Progenitor cell of endocrine pancreas (in vitro differentiated cells): Measurements from ENCODE around the gene KLHL22. TPM values are rescaled to one million over a fixed set of nuclear protein-coding genes. Genes with fewer than 3 reads are reported as not detected.
"Not testable (repeated sequence)": the region's sequence is repeated elsewhere in the genome, so short reads cannot be mapped to it uniquely, and the experiment has no call there.

Source experiments
- DNase-seq: peaks from one replicate; pipeline ENCODE4 v3.0.0; 2021; ENCODE audit warnings: low spot score; ENCODE audit not compliant: unreplicated experiment
- H3K27ac Mint-ChIP-seq: 2 replicates; pipeline ENCODE4 v1.8.0; 2021; ENCODE audit warnings: mild to moderate bottlenecking, moderate library complexity, mixed read lengths
- H3K27me3 Mint-ChIP-seq: 2 replicates; pipeline ENCODE4 v1.8.0; 2021; ENCODE audit warnings: mixed read lengths
- H3K36me3 Mint-ChIP-seq: 2 replicates; pipeline ENCODE4 v1.8.0; 2022; ENCODE audit warnings: mixed read lengths; ENCODE audit not compliant: insufficient read depth
- H3K4me1 Mint-ChIP-seq: 2 replicates; pipeline ENCODE4 v1.8.0; 2021; ENCODE audit warnings: low read depth, mixed read lengths
- H3K4me3 Mint-ChIP-seq: 2 replicates; pipeline ENCODE4 v1.8.0; 2021; ENCODE audit warnings: low read depth, mild to moderate bottlenecking, moderate library complexity, mixed read lengths
- H3K9me3 Mint-ChIP-seq: 2 replicates; pipeline ENCODE4 v1.8.0; 2021; ENCODE audit warnings: low read depth, mixed read lengths
- CTCF ChIP-seq: fragments of 200-600 bp; sonication (generic); IDR thresholded peaks from one replicate; pipeline ENCODE4 v1.5.0; 2021; ENCODE audit warnings: antibody characterized with exemption, mild to moderate bottlenecking; ENCODE audit not compliant: unreplicated experiment
- total RNA-seq: library from RNA; stranded (reverse); gene quantifications from 2 replicates; pipeline ENCODE4 v1.2.1, GENCODE V29; 2021

KLHL22 gene
- total RNA-seq, 1 donor from 2014 or later: 47.3 TPM

GRCh38 chr22:20456064-20456721, 39.4 kb downstream of the KLHL22 start:
- DNase-seq: peak; percentile 66
- no peaks in the 10 kb centered on the region for H3K9me3 Mint-ChIP-seq
- peak; percentile 91 for TF ChIP-seq CTCF
- peaks cover 11% of the 10 kb centered on the region for H3K36me3 Mint-ChIP-seq
- peaks cover 5% of the 10 kb centered on the region for H3K4me1 Mint-ChIP-seq
- H3K27me3 Mint-ChIP-seq: no peaks in the 10 kb centered on the region
- peak overlapping the region; percentile 71 for H3K27ac Mint-ChIP-seq
- no peak overlapping the region for H3K4me3 Mint-ChIP-seq

- Mint-ChIP-seq H3K27me3 (no peaks in the 10 kb centered on the region), H3K4me3 (no peak overlapping the region), H3K9me3 (no peaks in the 10 kb centered on the region), H3K36me3 (peaks cover 12% of the 10 kb centered on the region), H3K4me1 (peaks cover 5% of the 10 kb centered on the region), H3K27ac (no peak overlapping the region)
- no peak for DNase-seq
- TF ChIP-seq CTCF: no peak
Measured at GRCh38 chr22:20455709-20456063, 39.9 kb downstream of the KLHL22 start.

- Mint-ChIP-seq H3K27ac (no peak overlapping the region), H3K9me3 (no peaks in the 10 kb centered on the region), H3K36me3 (peaks cover 12% of the 10 kb centered on the region), H3K4me1 (peaks cover 5% of the 10 kb centered on the region), H3K27me3 (no peaks in the 10 kb centered on the region), H3K4me3 (no peak overlapping the region)
- no peak for DNase-seq
- TF ChIP-seq CTCF: no peak
Measured at GRCh38 chr22:20453222-20453621, 42.4 kb downstream of the KLHL22 start.

GRCh38 chr22:20451920-20452319, 43.7 kb downstream of the KLHL22 start:
- Mint-ChIP-seq H3K9me3 (no peaks in the 10 kb centered on the region), H3K4me1 (peaks cover 5% of the 10 kb centered on the region), H3K4me3 (no peak overlapping the region), H3K36me3 (peaks cover 12% of the 10 kb centered on the region), H3K27ac (no peak overlapping the region), H3K27me3 (no peaks in the 10 kb centered on the region)
- TF ChIP-seq CTCF: no peak
- DNase-seq: no peak

- H3K27ac Mint-ChIP-seq, H3K9me3 Mint-ChIP-seq, H3K27me3 Mint-ChIP-seq, H3K4me3 Mint-ChIP-seq, DNase-seq, H3K4me1 Mint-ChIP-seq: not testable (repeated sequence)
- H3K36me3 Mint-ChIP-seq: peaks cover 14% of the 10 kb centered on the region
Measured at GRCh38 chr22:20451129-20451778, 44.3 kb downstream of the KLHL22 start.

- no peaks in the 10 kb centered on the region for H3K4me1 Mint-ChIP-seq
Measured at GRCh38 chr22:20450551-20450906, 45.1 kb downstream of the KLHL22 start.

More at GRCh38 chr22:20450551-20450906, 45.1 kb downstream of the KLHL22 start:
- DNase-seq: no peak
- Mint-ChIP-seq H3K36me3 (peaks cover 8% of the 10 kb centered on the region), H3K27me3 (no peaks in the 10 kb centered on the region), H3K9me3 (no peaks in the 10 kb centered on the region), H3K4me3 (no peak overlapping the region), H3K27ac (no peak overlapping the region)
- no peak for TF ChIP-seq CTCF
